ENCODE measurements around the gene LIPC. TPM values are rescaled to one million over a fixed set of nuclear protein-coding genes. Genes with fewer than 3 reads are reported as not detected.

LIPC gene
- total and polyA plus RNA-seq, 10 of the 15 experiments (the other 5 are each of a cell fraction or from before 2014, with no cell fraction given), result 0.06 to 0.31 (median 0.16) TPM; not detected in 1

GRCh38 chr15:58404020-58404419, 27.8 kb upstream of the LIPC start:
- H3K4me1 ChIP-seq (ENCODE audit: control insufficient read depth, insufficient read depth, low read length), result no peaks in the 10 kb centered on the region
- in situ Hi-C loops (cut with MboI), result no loop called here
- H3K79me2 ChIP-seq (ENCODE audit: control insufficient read depth, insufficient read depth, low read length), result no peaks in the 10 kb centered on the region
- ChIA-PET POLR2A (interaction anchor here (0.6 kb wide), 1 partner anchor 68 kb away, joined by 3 read pairs; no protein-coding TSS in a partner anchor), SMC1A (ENCODE audit: uncharacterized antibody, unreplicated experiment) (interaction anchor here (0.6 to 1.2 kb wide), 2 partner anchors 100 to 343 kb away, joined by 3 read pairs; no protein-coding TSS in a partner anchor), CTCF (no interaction called here), RAD21 (ENCODE audit: unreplicated experiment) (no interaction called here)
- H3K36me3 ChIP-seq (ENCODE audit: control insufficient read depth in 2 of 2, insufficient read depth in 2 of 2, low read length in 1 of 2), result no peaks in the 10 kb centered on the region
- H3K9me3 ChIP-seq (replicated peaks; ENCODE audit: control insufficient read depth, insufficient read depth, low read length), result no peaks in the 10 kb centered on the region
- no peaks in the 10 kb centered on the region for H4K20me1 ChIP-seq (ENCODE audit: control insufficient read depth, insufficient read depth)
- DNase-seq (ENCODE audit: low read depth, low spot score) (no peak), FAIRE-seq (no peak), ATAC-seq (no peak)
- no peak overlapping the region for H2AFZ ChIP-seq (ENCODE audit: control insufficient read depth, low read depth, low read length)
- no peak overlapping the region for H3K9ac ChIP-seq (ENCODE audit: control insufficient read depth, insufficient read depth, low read length)
- H3K27ac ChIP-seq (ENCODE audit: control insufficient read depth, insufficient read depth), result no peak overlapping the region
- H3K4me3 ChIP-seq, result no peak overlapping the region
- WGBS (ENCODE audit: insufficient coverage, insufficient replicate concordance, low lambda C conversion rate, missing lambda C conversion rate), result 73% methylated on average over 5 of the region's 5 CpGs
- intact Hi-C loops (cut with micrococcal nuclease; ENCODE audit: unreplicated experiment), result no loop called here
- BruUV-seq (replicated peaks), result no TSS peak
- TF ChIP-seq CHD2 (IDR thresholded peaks at IDR 0.05; ENCODE audit: borderline replicate concordance, low read depth, low read length) (no peak), SMAD1 (IDR thresholded peaks at IDR 0.05; ENCODE audit: low read depth, partially characterized antibody) (no peak), MEF2B (IDR thresholded peaks at IDR 0.05; ENCODE audit: partially characterized antibody, poor library complexity, severe bottlenecking) (no peak), JUNB (IDR thresholded peaks at IDR 0.05) (no peak), SUZ12 (IDR thresholded peaks at IDR 0.05; ENCODE audit: unreplicated experiment) (no peak), NFYB (IDR thresholded peaks at IDR 0.05; ENCODE audit: insufficient read depth, low read depth, low read length) (no peak), ZNF217 (IDR thresholded peaks at IDR 0.05) (no peak), NFIC (IDR thresholded peaks at IDR 0.05; ENCODE audit: low read depth, low read length) (no peak), SREBF1 (IDR thresholded peaks at IDR 0.05; ENCODE audit: low read length) (no peak), ZNF207 (IDR thresholded peaks at IDR 0.05; ENCODE audit: borderline replicate concordance) (no peak), ZNF384 (IDR thresholded peaks at IDR 0.05; ENCODE audit: borderline replicate concordance, low read depth, low read length) (no peak), ESRRA (IDR thresholded peaks at IDR 0.05; ENCODE audit: low read length) (no peak), CHD4 (IDR thresholded peaks at IDR 0.05) (no peak), HDAC2 (IDR thresholded peaks at IDR 0.05) (no peak), JUND (IDR thresholded peaks at IDR 0.05; ENCODE audit: low read depth, low read length) (no peak), PKNOX1 (IDR thresholded peaks at IDR 0.05) (no peak), MTA3 (IDR thresholded peaks at IDR 0.05; ENCODE audit: borderline replicate concordance, low read length) (no peak), REST (IDR thresholded peaks at IDR 0.05; ENCODE audit: low read depth, low read length) (no peak), NRF1 (conservative IDR thresholded peaks at IDR 0.05; ENCODE audit: low read depth, low read length) (no peak)
- no peaks in the 10 kb centered on the region for H3K27me3 ChIP-seq (replicated peaks in 1 of 2; ENCODE audit: control insufficient read depth in 2 of 2, insufficient read depth in 2 of 2, low read length in 1 of 2)
- H3K4me2 ChIP-seq (ENCODE audit: control insufficient read depth, insufficient read depth), result no peak overlapping the region

All from GM12878 (cell line).